Endothelial cell of hepatic sinusoid (primary cell): Measurements from ENCODE around the gene EML2.
"Not testable (repeated sequence)": the region's sequence is repeated elsewhere in the genome, so short reads cannot be mapped to it uniquely, and the experiment has no call there.

ENCODE experiments used
- in situ Hi-C: cut with HindIII; loops from 2 replicates; pipeline ENCODE4 v1.10.0; 2017; ENCODE audit warnings: low sequenced_read_pairs

The EML2 gene

GRCh38 chr19:45638930-45639729 lies at the start of gene EML2:
Gene EML2, minus strand, starts transcription at chr19:45639397. Its CDS starts 21 bp downstream, at chr19:45639376.
- in situ Hi-C loops, result no loop called here

GRCh38 chr19:45687599-45687998 lies 48.4 kb upstream of the EML2 start:
- in situ Hi-C loops, result no loop called here

GRCh38 chr19:45685045-45685444 lies 45.8 kb upstream of the EML2 start:
- in situ Hi-C loops, result not testable (repeated sequence)

DNA sequence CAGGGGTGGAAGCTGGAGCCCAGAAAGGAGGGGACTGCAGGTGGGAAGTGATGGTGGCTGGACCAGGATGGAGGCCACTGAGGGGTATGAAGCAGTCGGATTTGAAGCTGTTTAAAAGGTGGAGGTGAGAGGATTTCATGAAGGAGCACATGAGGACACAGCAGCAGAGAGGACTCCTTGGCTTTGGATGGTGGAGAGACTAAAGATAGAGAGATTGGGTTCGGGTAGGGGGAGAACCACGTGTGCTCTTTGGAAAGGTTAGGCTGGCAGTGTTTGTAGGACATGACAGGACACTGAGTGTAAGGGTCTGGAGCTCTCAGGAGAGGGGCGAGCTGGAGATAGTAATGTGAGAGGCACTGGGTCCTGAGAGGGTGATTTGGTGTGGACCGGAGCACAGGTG lies 43.7 kb upstream of the EML2 start:
- in situ Hi-C loops, result no loop called here

DNA sequence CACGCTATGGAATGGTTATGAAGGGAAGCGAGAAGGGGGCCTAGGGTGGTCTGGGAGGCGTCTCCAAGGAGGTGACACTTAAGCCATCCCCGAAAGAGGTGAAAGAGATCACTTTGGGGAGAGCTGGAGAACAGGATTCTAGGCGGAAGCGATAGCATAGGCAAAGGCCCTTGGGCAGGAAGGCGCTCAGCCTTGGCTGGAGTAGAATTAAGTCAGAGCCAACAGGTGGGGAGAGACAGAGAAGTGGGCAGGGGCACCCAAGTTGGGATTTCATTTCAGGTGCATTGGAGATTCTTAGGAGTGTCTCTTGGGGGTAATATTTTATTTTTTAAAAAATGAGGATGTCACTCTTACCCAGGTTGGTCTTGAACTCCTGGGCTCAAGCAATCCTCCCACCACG lies 42.9 kb upstream of the EML2 start:
- in situ Hi-C loops, result no loop called here

DNA sequence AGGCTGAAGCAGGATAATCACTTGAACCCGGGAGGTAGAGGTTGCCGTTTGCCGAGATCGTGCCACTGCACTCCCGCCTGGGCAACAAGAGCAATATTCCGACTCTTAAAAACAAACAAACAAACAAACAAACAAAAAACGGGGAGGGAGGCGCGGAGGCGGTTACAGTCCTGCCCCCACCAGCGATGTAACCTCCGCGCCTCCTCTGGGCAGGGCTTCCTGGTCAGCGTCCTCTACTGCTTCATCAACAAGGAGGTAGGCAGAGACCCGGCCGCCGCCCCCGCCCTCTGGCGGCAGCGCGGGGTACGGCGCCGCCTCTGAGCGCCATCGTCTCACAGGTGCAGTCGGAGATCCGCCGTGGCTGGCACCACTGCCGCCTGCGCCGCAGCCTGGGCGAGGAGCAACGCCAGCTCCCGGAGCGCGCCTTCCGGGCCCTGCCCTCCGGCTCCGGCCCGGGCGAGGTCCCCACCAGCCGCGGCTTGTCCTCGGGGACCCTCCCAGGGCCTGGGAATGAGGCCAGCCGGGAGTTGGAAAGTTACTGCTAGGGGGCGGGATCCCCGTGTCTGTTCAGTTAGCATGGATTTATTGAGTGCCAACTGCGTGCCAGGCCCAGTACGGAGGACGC lies 42.3 kb upstream of the EML2 start:
- in situ Hi-C loops, result no loop called here

DNA sequence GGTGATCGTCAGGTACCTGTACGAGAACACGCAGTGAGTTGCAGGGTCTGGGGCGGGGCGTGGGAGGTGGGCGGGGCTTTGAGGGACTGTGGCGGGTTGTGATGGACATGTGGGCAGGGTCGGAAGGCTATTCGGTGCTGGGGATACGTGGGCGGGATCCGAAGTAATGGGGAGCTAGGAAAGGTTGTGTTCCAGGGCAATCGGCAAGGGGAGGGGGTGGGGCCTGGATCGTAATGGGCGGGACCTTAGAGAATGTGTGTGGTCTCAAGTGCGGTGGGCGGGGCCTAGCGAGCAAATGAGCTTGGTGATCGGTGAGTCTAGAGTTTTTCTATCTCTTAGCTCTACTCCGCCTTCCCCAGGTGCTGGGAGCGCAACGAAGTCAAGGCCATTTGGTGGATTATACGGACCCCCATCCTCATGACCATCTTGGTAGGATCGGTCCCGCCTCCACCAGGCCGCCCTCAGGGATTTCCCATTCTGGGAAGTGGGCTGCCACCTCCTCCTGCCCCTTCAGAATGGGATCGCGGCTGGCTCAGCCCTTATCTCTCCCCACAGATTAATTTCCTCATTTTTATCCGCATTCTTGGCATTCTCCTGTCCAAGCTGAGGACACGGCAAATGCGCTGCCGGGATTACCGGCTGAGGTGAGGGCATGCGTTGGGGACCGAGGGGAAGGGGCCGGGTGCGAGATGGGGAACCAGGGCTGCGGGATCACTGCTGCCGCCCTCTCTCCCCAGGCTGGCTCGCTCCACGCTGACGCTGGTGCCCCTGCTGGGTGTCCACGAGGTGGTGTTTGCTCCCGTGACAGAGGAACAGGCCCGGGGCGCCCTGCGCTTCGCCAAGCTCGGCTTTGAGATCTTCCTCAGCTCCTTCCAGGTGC lies 38.4 kb upstream of the EML2 start:
- in situ Hi-C loops, result no loop called here

DNA sequence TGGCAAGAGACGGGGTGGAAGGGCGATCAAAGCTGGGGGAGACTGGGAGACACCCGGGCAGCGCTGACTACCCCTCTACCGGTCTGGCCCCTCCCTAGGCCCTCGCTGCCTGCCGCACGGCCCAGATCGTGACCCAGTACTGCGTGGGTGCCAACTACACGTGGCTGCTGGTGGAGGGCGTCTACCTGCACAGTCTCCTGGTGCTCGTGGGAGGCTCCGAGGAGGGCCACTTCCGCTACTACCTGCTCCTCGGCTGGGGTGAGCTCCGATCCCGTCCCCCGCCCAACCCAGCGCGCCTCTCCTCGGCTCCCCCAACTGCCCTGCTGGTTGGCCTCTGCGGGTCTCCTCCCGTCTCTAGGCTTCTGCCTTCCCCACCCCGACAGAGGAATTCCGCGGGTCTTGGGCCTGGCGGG lies 37.7 kb upstream of the EML2 start:
- in situ Hi-C loops, result no loop called here

DNA sequence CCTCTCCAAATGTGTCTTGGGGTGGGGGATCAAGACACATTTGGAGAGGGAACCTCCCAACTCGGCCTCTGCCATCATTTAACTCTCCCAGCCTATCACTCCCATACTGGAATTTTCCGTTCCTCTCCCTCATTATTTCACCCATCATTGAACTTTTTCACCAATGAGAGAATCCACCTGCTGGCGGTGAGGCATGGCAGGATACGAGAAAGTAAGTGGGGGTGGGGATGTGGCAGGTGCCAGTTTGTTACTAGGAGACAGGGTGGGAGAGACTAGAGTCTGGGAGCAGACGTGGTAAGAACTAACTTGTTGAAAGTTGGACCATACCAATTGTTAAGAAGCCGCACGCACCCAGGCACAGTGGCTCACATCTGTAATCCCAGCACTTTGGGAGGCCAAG lies 35.7 kb upstream of the EML2 start:
- in situ Hi-C loops, result no loop called here

DNA sequence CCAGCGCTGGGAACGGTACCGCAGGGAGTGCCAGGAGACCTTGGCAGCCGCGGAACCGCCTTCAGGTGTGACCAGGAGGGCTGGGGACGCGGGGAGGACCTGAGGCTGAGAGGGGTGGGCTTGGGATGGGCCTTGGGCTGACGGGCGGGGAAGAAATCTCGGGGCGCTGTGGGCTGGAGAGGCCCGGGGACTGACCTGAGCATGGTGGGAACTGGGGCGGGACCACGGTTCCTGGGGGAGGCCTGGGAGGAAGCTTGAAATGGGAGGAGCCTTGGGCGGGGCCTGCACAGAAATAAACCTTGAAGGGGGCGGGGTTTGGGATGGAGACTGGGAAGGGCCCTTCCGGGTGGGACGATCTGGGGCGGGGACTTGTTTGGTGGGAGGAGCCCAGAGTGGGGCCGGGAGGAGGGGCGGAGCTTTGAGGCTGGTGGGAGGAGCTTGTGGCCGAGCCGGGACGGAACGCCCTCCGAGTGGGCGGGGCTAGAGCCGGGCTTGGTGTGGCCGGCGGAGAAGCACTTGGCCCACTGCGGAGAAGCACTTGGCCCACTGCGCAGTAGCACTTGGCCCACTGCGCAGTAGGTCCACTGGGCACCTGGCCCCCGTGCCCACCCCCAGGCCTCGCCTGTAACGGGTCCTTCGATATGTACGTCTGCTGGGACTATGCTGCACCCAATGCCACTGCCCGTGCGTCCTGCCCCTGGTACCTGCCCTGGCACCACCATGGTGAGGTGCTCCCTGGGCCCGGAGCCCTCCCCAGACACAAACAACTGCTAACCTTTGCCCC lies 31.7 kb upstream of the EML2 start:
- in situ Hi-C loops, result no loop called here

DNA sequence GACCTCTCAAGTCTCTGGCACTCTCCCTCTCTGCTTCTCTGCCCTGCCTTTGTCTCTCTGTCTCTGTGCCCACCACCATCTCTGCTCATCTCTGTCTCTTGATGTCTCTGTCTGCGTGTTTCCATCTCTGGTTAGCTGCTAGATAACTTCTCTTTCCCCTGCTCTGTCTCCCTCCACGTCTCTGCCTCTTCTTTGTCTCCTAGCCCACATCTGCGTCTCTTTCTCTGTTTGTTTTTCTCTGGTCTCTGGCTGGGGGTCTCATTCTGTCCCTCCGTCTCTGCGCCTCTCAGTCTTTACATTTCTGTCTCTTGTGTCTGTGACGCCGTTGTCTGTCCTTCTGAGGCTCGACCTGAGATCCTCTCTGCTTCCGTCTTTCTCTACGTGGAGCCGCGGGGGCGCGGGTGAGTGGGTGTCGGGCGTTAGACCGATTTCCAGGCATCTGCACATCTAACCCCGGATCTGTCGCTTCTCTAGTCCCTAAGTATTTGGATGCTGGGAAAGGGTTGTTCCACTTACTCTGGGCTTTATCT lies 29.2 kb upstream of the EML2 start:
- in situ Hi-C loops, result no loop called here

GRCh38 chr19:45667620-45668341 lies 28.6 kb upstream of the EML2 start, which contains the start of gene GIPR:
Gene GIPR, plus strand, starts transcription at chr19:45668221. Its CDS starts 1,300 bp downstream, at chr19:45669521.
- in situ Hi-C loops, result no loop called here

GRCh38 chr19:45664575-45664974 lies 25.4 kb upstream of the EML2 start:
- in situ Hi-C loops, result no loop called here

GRCh38 chr19:45663800-45664199 lies 24.6 kb upstream of the EML2 start:
- in situ Hi-C loops, result no loop called here

- in situ Hi-C loops, result no loop called here
Measured at GRCh38 chr19:45660636-45661035, 21.4 kb upstream of the EML2 start.

GRCh38 chr19:45659096-45659729 lies 20.0 kb upstream of the EML2 start:
- in situ Hi-C loops, result no loop called here

GRCh38 chr19:45657520-45658167 lies 18.4 kb upstream of the EML2 start:
- in situ Hi-C loops, result no loop called here

- in situ Hi-C loops, result no loop called here
Measured at GRCh38 chr19:45655073-45655472, 15.9 kb upstream of the EML2 start.

DNA sequence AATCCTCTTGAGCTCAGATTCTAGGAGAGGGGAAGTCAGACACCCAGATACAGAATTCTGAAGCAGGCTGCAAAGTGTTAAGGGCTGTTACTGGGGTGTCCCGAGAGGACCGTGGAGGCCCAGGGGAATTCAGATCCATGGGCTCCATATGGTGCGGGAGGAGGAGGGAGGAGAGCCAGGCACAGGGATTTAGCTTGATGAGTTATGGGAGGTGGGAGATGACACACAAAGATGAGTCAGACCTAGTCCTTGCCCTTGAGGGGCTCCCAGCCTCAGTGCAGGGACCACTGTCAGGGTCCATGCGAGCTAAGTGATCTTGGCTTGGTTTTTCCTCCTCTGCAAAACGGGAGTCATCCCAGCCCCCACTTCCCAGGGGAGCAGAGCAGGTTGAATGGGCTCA lies 14.4 kb upstream of the EML2 start:
- in situ Hi-C loops, result no loop called here
